HG03558 (cell line): ENCODE results near the gene CDC5L.
A peak's percentile ranks its signal among the peaks of the same experiment; 100 is the strongest.
"Not testable (repeated sequence)": the region's sequence is repeated elsewhere in the genome, so short reads cannot be mapped to it uniquely, and the experiment has no call there.

Source experiments
- ATAC-seq: cut with Tn5 transposase; IDR thresholded peaks from one replicate; pipeline ENCODE4 v1.9.1; 2021; ENCODE audit warnings: moderate number of reproducible peaks; ENCODE audit not compliant: unreplicated experiment; ENCODE audit errors: extremely low read depth

The CDC5L gene

DNA sequence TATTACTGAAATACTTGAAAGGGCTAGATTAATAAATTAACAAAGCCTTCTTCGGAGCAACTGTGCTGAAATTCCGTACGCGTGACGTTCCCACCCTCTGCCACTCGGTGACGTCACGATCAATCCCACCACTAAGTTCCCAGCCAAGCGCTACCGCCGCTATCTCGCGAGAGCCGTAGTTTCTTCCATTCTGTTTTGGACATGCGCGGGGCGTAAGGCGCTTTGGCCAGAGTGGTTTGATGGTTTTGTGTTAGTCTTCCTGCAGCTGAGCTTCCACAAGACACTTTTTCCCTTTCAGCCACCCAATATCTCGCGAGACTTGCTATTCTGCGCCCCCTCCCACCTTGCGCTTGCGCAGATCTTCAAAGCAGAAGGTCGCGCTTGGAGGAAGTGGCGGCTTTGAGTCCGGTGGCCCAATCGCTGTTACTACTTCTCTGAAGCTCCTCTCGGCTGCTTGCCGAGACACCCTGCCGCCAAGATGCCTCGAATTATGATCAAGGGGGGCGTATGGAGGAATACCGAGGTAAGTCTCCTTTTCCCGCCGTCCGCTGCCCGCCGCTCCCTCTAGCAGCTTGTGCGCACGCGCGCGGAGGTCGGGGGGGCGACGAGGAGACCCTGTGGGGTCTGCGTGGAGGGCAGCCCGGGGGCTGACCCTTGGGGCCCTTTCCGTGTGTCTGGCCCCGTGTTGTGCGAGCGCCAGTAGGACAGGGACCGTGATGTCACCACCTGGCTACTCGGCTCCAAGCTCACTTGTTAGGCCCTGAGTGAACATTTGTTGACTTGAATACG, at the start of gene CDC5L:
Gene CDC5L, plus strand, starts transcription at position 361 of the 789 bp plus-strand sequence. Its CDS starts 118 bp downstream, at position 479.
- peak; percentile 86 for ATAC-seq

DNA sequence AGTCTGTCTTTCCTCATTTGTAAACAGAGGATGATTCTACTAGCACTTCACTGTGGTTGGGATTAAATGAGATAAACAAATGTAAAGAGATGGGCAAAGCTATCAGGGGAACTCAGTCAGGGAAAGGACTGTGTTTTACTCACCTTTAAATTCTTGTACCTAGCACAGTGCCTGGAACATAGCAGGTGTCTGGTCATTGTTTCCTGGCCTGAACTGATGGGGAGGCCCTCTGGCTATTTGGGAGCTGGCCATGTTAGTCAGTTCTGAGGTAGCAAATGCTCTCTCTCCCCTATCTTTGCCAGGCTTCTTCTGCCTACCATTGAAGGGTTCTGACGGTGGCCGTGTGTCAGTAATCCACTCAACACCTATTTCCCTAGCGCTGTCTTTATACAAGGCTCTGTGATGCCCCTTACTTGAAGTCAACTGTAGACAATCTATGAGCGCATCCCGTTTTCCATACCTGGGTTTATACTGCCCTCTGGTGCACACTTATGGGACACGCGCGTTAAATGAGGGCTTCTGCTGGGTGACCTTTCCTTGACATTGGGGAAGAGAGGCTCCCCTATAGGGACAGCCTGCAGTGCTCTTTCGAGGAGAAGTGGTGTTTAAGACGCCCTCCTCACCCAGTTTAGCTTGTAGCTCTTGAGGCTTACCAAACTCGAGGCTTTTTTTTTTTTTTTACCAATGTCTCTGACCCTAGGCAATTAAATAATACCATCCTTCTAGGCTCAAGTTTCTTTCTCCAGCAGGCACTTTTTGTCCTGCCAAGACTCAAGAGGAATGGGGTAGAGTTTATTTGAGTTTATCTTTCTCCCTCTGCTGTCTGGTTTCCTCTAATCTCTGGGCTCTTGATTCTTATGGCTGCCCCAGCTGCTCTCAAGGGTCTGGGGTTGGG, 49.0 kb upstream of the CDC5L start:
- ATAC-seq, result no peak

DNA sequence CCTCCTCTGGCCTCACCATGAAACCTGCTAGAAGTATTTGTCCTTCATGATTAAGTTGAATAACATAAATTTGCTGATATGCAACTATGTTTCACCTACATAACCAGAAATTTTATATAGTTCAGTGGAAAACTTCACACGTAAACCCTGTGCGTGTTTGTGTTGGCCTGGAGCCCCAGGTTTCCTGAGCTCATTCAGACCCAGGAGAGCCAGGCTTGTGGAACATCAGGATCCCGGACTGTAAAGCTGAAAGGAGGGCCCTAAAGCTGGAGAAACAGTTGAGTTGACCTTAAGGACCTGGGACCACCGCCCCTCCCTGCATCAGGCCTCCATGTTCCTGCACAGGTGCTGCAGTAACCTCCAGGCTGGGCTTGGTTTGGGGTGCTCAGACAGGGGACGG, 48.2 kb upstream of the CDC5L start:
- no peak for ATAC-seq

DNA sequence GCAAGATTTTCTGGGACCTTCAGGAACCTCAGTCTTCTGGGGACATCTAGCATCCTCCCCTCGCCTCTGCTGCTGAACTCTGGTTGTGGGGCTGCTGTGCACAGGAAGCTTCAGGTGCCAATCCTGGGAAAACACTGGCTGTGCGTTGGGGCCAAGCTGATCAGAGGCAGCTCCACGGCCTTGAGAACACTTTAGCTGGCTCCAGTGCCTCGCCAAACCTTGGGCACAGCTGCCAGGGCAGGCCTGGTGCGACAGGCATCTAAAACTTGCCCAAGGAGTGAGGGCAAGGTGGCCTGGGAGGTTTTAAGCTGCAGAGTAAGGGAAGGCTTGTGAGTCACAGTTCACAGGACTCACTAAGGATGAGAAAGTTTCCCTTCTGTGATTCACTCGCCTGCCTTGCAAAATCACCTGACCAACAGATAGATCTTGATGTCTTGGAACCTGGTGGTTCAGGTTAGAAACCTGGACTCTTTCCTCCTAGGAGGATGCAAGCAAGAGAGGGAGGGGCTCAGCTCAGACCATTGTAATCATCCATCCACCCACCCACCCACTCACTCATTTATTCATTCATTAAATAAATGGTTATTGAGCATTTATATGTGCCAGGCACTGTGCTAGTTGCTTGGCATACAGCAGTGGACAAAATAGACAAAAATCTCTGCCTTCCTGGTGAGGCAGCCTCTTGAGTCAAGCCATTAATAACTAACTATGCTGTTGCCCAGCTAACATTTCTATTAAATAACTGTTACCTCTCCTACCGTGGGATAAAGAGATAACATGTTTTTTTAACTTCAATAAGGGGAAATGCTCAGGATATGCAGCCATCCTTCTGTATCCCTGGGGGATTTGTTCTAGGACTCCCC, 47.5 kb upstream of the CDC5L start:
- no peak for ATAC-seq

DNA sequence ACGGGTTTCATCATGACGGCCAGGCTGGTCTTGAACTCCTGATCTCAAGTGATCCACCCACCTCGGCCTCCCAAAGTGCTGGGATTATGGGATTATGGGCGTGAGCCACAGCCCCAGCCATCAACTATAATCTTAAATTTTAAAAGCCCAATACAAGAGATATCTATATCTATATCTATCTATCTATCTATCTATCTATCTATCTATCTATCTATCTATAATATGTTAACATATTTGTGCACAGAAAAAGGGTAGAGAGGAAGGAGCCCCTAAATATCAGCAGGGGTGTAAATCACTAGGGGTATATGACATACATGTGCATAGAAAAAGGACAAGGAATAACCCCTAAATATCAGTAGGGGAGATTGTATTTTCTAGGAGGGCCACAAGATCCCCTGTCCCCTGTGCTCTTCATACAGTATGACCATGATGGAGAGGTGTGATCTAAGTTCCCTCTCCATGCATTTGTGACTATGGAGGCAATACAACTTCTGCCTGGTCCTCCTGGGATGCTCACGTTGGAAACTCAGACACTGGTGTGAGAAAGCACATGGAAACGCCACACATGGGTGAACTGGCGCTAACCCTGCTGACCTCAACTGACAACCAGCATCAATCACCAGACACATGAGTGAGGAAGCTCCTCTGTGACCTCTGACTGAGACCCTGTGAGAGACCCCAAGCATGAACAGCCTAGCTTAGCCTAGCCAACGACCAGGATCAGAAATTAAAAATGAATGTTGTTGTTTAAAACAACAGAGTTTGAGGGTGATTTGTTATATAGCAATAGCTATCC, 46.2 kb upstream of the CDC5L start:
- ATAC-seq, result no peak

DNA sequence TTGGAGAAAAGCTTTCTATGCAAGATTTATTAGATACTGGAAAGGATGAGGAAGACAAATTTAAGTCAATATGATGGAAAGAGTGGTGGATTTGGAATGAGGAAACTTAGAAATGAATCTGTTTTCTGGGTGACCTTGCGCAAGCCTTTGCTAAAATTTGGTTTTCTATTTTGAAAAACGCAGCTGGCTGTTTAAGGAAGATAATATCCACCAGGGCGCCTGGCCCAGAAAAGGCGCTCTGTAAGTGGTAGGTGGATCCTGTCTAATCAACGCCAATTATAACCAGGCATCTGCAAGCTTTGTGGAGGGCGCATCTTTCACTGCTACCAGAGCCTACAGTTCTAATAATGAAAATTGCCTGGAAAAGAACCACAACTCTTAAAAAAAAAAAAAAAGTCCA, 45.5 kb upstream of the CDC5L start:
- no peak for ATAC-seq

DNA sequence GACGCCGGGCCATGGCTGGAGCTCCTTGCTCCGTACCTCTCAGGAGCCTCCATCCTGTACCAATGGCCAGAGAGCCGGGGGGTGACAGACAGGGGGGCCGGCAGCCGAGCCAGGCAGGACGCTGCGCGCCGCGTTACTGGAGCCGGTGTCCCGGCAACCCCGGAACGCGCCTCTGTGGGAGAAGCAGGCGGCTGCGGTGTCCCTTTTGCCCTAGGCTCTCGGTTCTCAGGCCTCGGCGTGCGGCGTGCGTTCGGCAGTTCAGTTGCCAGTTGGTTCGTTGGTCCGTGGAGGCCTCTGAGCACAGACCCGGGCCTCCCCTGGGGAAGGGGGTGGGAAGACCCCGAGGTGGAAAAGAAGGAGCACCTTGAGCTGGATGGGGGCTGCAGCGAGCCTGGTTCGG, 45.0 kb upstream of the CDC5L start, which contains the start of gene SPATS1:
Gene SPATS1, plus strand, starts transcription at position 162 of the 400 bp plus-strand sequence. CDS start 446 bp downstream, outside the sequence.
- ATAC-seq, result no peak

DNA sequence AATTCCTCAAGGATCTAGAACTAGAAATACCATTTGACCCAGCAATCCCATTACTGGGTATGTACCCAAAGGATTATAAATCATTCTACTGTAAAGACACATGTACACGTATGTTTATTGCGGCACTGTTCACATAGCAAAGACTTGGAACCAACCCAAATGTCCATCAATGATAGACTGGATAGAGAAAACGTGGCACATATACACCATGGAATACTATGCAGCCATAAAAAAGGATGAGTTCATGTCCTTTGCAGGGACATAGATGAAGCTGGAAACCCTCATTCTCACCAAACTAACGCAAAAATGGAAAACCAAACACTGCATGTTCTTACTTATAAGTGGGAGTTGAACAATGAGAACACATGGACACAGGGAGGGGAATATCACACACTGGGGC, 40.7 kb upstream of the CDC5L start:
- not testable (repeated sequence) for ATAC-seq

DNA sequence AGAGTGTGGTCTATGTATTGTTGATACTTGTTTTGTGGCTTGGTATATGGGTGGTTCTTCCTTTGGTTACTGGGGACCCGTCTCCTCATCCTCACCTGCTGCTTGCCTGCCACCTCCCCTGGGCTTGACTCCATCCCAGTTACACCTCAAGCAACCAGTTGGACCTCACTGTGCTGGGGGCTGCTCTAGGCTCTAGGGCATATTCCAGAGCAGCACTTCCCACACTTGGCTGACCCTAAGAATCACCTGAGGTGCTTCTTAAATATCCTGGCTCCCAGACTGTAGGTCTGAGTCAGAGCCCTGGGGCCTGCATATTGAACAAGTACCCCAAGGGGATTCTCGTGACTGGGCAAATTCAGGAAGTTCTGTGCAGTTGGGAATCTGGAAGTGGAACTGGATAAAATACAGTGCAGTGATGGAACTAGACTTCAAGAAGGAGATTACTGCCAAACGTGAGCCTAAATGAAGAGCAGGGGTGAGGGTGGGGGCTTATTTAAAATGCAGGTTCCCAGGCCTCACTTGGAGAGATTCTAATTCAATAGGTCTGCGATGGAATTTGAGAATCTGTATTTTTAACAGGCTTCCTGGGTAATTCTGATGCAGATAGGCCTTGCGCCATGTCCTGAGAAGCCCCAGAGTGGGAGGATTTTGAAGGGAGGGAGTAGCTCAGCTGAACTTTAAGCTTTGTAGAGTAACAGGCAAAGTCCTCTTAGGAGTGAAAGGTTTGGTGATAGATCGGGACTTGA, 37.4 kb upstream of the CDC5L start:
- no peak for ATAC-seq

DNA sequence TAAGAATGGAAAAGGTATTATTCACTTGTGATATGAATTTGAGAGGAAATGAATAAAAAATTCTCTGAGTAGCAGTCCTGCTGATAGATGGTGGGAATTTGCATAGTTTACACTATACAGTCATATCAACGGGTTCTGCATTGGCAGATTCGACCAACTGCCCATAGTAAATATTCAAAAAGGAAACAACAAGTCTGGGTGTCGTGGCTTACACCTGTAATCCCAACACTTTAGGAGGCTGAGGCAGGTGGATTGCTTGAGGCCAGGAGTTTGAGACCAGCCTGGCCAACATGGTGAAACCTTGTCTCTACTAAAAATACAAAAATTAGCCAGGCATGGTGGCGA, 36.9 kb upstream of the CDC5L start:
- ATAC-seq, result not testable (repeated sequence)

DNA sequence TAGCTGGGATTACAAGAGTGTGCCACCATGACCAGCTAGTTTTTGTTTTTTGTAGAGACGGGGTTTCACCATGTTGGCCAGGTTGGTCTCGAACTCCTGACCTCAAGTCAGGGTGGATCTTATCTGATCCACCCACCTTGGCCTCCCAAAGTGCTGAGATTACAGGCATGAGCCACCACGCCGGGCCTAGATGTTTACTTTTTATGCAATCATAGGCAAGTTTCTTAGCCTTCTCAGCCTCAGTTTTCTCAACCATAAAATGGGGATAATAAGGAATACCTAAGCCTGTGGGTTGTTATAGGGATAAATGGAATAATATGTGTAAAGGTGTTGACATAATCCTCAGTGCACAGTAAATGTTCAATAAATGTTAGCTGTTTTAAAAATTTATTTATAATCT, 35.2 kb upstream of the CDC5L start:
- no peak for ATAC-seq

DNA sequence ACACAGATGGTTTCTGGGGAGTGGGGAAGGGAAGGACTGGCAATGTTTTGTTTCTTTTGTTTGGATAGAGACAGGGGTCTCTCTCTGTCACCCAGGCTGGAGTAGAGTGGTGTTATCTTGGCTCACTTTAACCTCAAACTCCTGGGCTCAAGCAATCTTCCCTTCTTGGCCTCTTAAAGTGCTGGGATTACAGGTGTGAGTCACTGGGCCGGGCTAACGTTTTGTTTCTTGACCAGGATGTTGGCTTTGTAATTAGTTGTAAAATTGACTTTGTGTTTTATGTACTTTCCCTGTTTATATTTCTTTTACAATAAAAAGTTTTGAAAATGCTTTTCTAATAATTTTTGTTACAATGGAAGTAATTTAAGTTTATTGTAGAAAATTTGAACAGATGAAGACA, 34.2 kb upstream of the CDC5L start:
- ATAC-seq, result no peak

DNA sequence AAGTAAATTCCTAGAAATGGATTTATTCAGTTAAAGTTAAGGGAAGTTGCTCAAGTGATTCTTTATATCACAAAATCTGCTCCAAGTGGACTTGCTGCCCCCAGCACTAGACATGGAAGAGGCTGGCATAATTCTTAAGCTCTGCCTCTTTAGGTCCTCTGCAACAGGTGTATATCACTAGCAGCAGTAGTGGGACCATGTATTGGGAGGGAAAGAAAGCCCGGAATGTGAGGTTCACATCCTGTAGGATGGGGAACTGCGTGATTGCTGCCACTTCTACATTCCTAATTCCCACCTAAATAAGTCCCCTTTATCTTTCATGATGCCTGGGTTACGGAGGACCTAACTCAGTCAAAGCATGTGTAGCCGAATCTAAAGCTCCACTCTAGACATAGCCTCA, 31.9 kb upstream of the CDC5L start:
- no peak for ATAC-seq

DNA sequence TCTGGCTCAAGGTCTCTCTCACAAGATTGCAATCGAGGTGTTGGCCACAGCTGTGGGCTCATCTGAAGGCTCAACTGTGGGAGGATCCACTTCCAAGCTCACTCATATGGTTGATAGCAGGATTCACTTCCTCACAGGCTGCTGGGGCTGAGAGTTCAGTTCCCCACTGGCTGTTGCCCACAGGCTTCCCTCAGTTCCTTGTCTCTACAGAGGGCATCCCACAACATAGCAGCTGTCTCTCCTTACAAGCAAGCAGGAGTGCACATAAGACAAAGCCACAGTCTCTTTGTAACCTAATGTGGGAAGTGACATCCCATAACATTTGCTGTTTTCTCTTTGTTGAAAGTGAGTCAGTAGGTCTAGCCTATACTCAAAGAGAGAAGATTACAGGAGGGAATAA, 31.0 kb upstream of the CDC5L start:
- no peak for ATAC-seq

DNA sequence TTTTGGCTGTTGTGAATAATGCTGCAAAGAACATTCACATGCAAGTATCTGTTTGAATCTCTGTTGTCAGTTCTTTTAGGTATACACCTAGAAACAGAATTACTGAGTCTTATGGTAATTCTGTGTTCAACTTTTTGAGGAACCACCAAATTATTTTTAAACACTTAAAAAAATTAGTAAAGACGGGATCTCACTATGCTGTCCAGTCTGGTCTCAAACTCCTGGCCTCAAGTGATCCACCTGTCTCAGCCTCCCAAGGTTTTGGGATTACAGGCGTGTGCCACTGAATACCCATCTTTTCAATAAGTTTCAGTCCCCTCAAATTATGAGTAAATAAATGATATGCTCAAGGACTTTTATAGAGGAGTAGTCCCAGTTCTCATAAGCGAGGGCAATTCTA, 27.5 kb upstream of the CDC5L start:
- no peak for ATAC-seq

DNA sequence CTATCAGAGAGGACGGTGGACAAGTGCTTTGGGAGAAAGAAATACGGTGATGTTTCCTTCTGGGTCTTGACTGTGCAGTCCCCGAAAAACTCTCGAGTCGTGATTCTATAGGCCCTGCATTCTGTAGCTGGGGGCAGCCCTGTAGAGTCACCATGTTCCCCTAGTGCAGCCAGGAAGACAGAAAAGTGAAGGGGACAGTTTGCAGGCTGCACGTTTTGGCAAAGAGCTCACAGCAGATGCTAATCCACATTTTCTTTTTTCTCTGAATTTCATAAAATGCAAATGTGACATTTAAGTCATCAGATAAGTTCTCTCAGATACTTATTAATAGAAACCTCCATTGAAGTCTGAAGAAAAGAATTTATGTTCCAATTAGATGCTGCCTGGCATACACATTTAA, 25.6 kb upstream of the CDC5L start:
- no peak for ATAC-seq

DNA sequence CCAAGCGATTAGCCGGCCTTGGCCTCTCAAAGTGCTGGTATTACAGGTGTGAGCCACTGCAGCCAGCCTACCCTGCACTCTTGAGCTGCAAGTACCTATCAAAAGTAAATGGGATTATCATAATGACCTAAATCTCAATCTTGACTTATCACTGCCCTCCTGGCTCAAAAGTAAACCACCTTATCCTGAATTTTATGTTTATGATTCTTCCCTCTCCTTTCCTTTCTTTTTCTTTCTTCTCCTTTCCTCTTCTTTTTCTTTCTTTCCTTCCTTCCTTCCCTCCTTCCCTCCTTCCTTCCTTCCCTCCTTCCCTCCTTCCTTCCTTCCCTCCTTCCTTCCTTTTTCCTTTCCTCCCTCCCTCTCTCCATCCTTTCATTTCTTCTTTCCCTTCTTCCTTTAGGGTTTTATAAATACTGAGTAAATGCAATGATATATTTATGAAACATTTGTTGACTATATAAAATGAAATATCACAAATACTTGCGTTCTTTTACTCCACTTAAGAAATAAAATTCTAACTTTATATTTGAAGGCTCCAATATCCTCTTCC, 24.1 kb upstream of the CDC5L start:
- no peak for ATAC-seq

DNA sequence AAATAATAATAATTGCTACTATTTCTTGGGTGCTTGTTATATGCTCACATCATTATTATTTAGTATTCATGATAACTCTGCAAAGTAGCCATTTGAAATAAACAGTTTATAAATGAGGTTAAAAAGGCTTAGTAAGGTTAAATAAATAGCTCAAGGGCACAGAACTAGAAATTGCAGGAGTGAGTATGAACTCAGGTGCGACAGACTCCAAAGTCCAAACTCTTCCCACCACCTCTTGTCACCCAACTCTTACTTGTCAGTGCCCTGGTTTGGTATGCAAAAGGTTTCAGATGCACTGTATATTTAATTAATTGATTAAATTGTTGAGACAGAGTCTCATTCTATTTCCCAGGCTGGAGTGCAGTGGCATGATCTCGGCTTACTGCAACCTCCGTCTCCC, 20.7 kb upstream of the CDC5L start:
- ATAC-seq, result no peak

DNA sequence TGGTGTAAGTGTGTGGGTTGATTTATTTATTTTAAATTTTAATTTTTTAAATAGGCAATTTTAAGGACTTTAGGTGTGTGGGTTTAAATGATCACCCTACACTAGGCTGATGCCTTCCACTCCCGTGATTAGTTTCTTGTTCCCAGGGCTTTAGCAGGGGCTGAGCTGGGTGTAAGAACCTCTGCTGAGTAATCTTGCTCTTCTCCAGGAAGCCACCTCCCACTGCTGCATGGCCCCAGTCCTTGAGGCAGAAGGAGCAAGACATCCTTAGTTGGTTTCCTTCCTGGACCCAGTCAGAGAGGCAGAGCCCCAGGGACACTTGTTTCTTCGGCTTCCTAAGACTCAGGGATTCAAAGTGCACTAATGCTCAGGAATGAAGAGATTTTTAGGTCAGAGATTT, 19.8 kb upstream of the CDC5L start:
- ATAC-seq, result no peak
